Measurements from ENCODE around the gene TBC1D2B.
"Not testable (repeated sequence)": the region's sequence is repeated elsewhere in the genome, so short reads cannot be mapped to it uniquely, and the experiment has no call there.

- TF ChIP-seq, protein P1, sequence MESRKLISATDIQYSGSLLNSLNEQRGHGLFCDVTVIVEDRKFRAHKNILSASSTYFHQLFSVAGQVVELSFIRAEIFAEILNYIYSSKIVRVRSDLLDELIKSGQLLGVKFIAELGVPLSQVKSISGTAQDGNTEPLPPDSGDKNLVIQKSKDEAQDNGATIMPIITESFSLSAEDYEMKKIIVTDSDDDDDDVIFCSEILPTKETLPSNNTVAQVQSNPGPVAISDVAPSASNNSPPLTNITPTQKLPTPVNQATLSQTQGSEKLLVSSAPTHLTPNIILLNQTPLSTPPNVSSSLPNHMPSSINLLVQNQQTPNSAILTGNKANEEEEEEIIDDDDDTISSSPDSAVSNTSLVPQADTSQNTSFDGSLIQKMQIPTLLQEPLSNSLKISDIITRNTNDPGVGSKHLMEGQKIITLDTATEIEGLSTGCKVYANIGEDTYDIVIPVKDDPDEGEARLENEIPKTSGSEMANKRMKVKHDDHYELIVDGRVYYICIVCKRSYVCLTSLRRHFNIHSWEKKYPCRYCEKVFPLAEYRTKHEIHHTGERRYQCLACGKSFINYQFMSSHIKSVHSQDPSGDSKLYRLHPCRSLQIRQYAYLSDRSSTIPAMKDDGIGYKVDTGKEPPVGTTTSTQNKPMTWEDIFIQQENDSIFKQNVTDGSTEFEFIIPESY (IDR thresholded peaks at IDR 0.05), result not testable (repeated sequence)
- not testable (repeated sequence) for TF ChIP-seq CTCF (IDR thresholded peaks at IDR 0.05; ENCODE audit: low read depth, low read length, missing input control); REST (IDR thresholded peaks at IDR 0.05); MAX (IDR thresholded peaks at IDR 0.05); RAD21 (IDR thresholded peaks at IDR 0.05); YY1 (IDR thresholded peaks at IDR 0.05); ATF3 (IDR thresholded peaks at IDR 0.05); GABPA (IDR thresholded peaks at IDR 0.05 in 1 of 2, conservative IDR thresholded peaks at IDR 0.05 in 1 of 2); HNF4A (conservative IDR thresholded peaks at IDR 0.05); SP1 (IDR thresholded peaks at IDR 0.05); TAF1 (conservative IDR thresholded peaks at IDR 0.05); FOXA2 (IDR thresholded peaks at IDR 0.05); JUND (IDR thresholded peaks at IDR 0.05); EGR1 (IDR thresholded peaks at IDR 0.05; ENCODE audit: low read depth in 2 of 2)
Measured at GRCh38 chr15:77976760-77977525, 100.6 kb downstream of the TBC1D2B start.

Data from liver (tissue), 3 donors.